ENCODE results near the gene STX19.

STX19 gene

DNA sequence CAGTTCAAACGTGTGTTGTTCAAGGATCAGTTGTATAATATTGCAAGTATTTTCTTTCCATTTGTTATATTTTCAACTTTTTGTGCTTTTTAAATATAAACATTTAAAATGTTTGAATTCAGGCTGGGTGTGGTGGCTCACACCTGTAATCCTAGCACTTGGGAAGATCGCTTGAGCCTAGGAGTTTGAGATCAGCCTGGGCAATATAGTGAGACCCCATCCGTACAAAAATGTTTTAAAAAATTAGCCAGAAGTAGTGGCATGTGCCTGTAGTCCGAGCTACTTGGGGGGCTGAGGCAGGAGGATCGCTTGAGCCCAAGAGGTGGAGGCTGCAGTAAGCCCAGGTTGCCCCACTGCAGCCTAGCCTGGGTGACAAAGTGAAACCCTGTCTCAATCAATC is 43.8 kb downstream of the STX19 start:
- no peaks in the 10 kb centered on the region for H3K9me2 ChIP-seq (ENCODE audit: low read depth, low read length)
- H3K79me2 ChIP-seq (ENCODE audit: insufficient read depth, low read length), result 0 out of 2 replicates have a peak, but pooled peaks cover 5% of the 10 kb centered on the region
- H2AFZ ChIP-seq (ENCODE audit: low read length), result no peak overlapping the region
- H3K4me1 ChIP-seq (ENCODE audit: insufficient read depth, low read length, severe bottlenecking), result peaks cover 10% of the 10 kb centered on the region
- H3F3A ChIP-seq (ENCODE audit: insufficient read depth, low read length), result no peaks in the 10 kb centered on the region; the same call in 1 of the 2 replicates
- no peak overlapping the region for H3K4me2 ChIP-seq (ENCODE audit: low read length)
- H3K27me3 ChIP-seq (ENCODE audit: insufficient read depth, low read length), result no peaks in the 10 kb centered on the region
- H4K20me1 ChIP-seq (ENCODE audit: insufficient read depth, low read length), result no peaks in the 10 kb centered on the region
- H3K27ac ChIP-seq (ENCODE audit: low read depth, low read length, poor library complexity, severe bottlenecking), result no peak overlapping the region
- no peak overlapping the region for H3K9ac ChIP-seq (ENCODE audit: low read length)
- H3K4me3 ChIP-seq (ENCODE audit: low read depth, low read length, poor library complexity, severe bottlenecking), result no peak overlapping the region
- H3K9me3 ChIP-seq (ENCODE audit: low read length), result no peaks in the 10 kb centered on the region
- TF ChIP-seq, protein P1, sequence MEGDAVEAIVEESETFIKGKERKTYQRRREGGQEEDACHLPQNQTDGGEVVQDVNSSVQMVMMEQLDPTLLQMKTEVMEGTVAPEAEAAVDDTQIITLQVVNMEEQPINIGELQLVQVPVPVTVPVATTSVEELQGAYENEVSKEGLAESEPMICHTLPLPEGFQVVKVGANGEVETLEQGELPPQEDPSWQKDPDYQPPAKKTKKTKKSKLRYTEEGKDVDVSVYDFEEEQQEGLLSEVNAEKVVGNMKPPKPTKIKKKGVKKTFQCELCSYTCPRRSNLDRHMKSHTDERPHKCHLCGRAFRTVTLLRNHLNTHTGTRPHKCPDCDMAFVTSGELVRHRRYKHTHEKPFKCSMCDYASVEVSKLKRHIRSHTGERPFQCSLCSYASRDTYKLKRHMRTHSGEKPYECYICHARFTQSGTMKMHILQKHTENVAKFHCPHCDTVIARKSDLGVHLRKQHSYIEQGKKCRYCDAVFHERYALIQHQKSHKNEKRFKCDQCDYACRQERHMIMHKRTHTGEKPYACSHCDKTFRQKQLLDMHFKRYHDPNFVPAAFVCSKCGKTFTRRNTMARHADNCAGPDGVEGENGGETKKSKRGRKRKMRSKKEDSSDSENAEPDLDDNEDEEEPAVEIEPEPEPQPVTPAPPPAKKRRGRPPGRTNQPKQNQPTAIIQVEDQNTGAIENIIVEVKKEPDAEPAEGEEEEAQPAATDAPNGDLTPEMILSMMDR (IDR thresholded peaks at IDR 0.05; ENCODE audit: low read length), result no peak
- no peak for TF ChIP-seq EZH2 (IDR thresholded peaks at IDR 0.05; ENCODE audit: borderline replicate concordance, low read length)
- H3K36me3 ChIP-seq (ENCODE audit: insufficient read depth, low read length), result no peaks in the 10 kb centered on the region

DNA sequence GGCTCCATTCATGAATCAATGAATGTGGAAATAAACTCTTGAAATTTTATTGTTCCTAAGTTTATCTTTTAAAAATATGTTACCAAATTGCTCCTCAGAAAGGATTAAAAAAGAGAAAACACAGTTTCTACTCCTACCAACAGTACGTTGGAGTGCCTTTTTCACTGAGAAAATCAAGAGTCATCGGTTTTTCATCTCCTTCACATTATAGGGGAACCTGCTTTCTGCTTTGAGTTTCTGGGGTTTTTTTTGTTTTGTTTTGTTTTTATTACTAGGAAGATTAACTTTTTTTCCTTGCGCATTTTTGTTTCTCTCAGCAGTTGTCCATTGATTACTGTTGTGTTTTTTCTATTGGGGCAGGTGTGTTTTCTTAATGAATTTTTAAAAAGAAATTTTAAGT is 45.0 kb downstream of the STX19 start:
- Histone ChIP-seq H3K27me3 (ENCODE audit: insufficient read depth, low read length) (no peaks in the 10 kb centered on the region), H3K27ac (ENCODE audit: low read depth, low read length, poor library complexity, severe bottlenecking) (no peak overlapping the region), H3K4me1 (ENCODE audit: insufficient read depth, low read length, severe bottlenecking) (peaks cover 13% of the 10 kb centered on the region), H3F3A (ENCODE audit: insufficient read depth, low read length) (no peaks in the 10 kb centered on the region; the same call in 1 of the 2 replicates), H3K36me3 (ENCODE audit: insufficient read depth, low read length) (no peaks in the 10 kb centered on the region), H3K9ac (ENCODE audit: low read length) (no peak overlapping the region), H4K20me1 (ENCODE audit: insufficient read depth, low read length) (no peaks in the 10 kb centered on the region), H3K4me3 (ENCODE audit: low read depth, low read length, poor library complexity, severe bottlenecking) (no peak overlapping the region), H3K9me3 (ENCODE audit: low read length) (no peaks in the 10 kb centered on the region), H2AFZ (ENCODE audit: low read length) (no peak overlapping the region), H3K79me2 (ENCODE audit: insufficient read depth, low read length) (0 out of 2 replicates have a peak, but pooled peaks cover 5% of the 10 kb centered on the region), H3K4me2 (ENCODE audit: low read length) (no peak overlapping the region), H3K9me2 (ENCODE audit: low read depth, low read length) (no peaks in the 10 kb centered on the region)
- TF ChIP-seq, protein P1 (IDR thresholded peaks at IDR 0.05; ENCODE audit: low read length), result no peak
- no peak for TF ChIP-seq EZH2 (IDR thresholded peaks at IDR 0.05; ENCODE audit: borderline replicate concordance, low read length)

DNA sequence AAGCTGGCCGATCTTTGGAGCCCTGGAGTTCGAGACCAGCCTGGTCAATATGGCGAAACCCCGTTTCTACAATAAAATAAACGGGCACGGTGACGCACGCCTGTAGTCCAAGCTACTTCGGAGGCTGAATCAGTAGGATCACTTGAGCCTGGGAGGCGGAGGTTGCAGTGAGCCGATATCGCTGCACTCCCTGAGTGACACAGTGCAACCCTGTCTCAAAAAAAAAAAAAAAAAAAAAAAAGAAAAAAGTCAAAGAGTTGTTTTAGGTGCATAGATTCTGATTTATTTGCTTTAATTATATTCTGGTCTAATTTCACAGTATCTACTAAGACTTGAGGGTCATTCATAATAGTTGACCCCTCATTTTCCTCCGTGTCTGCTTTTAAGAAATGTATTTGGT is 46.7 kb downstream of the STX19 start:
- no peaks in the 10 kb centered on the region for H3K9me2 ChIP-seq (ENCODE audit: low read depth, low read length)
- peak overlapping the region; percentile 79; the same call in 1 of the 2 replicates for H3K4me2 ChIP-seq (ENCODE audit: low read length)
- H3K4me1 ChIP-seq (ENCODE audit: insufficient read depth, low read length, severe bottlenecking), result peaks cover 13% of the 10 kb centered on the region
- H3K36me3 ChIP-seq (ENCODE audit: insufficient read depth, low read length), result no peaks in the 10 kb centered on the region
- H3K27me3 ChIP-seq (ENCODE audit: insufficient read depth, low read length), result no peaks in the 10 kb centered on the region
- no peak overlapping the region for H3K9ac ChIP-seq (ENCODE audit: low read length)
- H3K4me3 ChIP-seq (ENCODE audit: low read depth, low read length, poor library complexity, severe bottlenecking), result no peak overlapping the region
- H3K79me2 ChIP-seq (ENCODE audit: insufficient read depth, low read length), result 0 out of 2 replicates have a peak, but pooled peaks cover 5% of the 10 kb centered on the region
- TF ChIP-seq EZH2 (IDR thresholded peaks at IDR 0.05; ENCODE audit: borderline replicate concordance, low read length), result no peak
- TF ChIP-seq, protein P1 (IDR thresholded peaks at IDR 0.05; ENCODE audit: low read length), result no peak
- H4K20me1 ChIP-seq (ENCODE audit: insufficient read depth, low read length), result no peaks in the 10 kb centered on the region
- H3F3A ChIP-seq (ENCODE audit: insufficient read depth, low read length), result no peaks in the 10 kb centered on the region; the same call in 1 of the 2 replicates
- H3K27ac ChIP-seq (ENCODE audit: low read depth, low read length, poor library complexity, severe bottlenecking), result no peak overlapping the region
- no peaks in the 10 kb centered on the region for H3K9me3 ChIP-seq (ENCODE audit: low read length)
- H2AFZ ChIP-seq (ENCODE audit: low read length), result no peak overlapping the region
